GM20000 (cell line): ENCODE measurements around the gene C1QTNF9.
"Not testable (repeated sequence)": the region's sequence is repeated elsewhere in the genome, so short reads cannot be mapped to it uniquely, and the experiment has no call there.

Experiments used
- DNase-seq: peaks from one replicate; pipeline ENCODE4 v3.0.0; 2012; ENCODE audit warnings: low spot score
- TF ChIP-seq, protein P1 (sequence below): IDR thresholded peaks from 2 replicates; pipeline ENCODE4 v1.5.1; 2012; ENCODE audit warnings: mild to moderate bottlenecking, control low read depth; ENCODE audit errors: extremely low read depth, missing control alignments

C1QTNF9 gene

DNA sequence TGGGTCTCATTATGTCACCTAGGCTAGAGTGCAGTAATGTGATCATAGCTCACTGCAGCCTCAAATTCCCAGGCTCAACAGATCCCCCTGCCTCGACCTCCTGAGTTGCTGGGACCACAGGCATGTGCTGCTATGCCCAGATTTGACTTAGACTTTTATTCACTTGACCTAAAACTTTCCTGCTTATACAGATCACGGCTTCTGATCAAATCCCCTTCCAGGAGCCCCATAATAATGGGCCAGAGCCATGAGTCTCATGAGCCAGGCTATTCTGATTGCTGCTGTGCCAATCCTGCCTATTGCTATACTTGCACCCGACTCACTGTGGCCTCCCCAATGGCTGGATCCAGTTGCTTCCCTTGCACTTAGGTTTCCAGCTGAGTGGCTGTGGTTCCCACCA, 42.0 kb downstream of the C1QTNF9 start:
- DNase-seq = no peak
- TF ChIP-seq, protein P1, sequence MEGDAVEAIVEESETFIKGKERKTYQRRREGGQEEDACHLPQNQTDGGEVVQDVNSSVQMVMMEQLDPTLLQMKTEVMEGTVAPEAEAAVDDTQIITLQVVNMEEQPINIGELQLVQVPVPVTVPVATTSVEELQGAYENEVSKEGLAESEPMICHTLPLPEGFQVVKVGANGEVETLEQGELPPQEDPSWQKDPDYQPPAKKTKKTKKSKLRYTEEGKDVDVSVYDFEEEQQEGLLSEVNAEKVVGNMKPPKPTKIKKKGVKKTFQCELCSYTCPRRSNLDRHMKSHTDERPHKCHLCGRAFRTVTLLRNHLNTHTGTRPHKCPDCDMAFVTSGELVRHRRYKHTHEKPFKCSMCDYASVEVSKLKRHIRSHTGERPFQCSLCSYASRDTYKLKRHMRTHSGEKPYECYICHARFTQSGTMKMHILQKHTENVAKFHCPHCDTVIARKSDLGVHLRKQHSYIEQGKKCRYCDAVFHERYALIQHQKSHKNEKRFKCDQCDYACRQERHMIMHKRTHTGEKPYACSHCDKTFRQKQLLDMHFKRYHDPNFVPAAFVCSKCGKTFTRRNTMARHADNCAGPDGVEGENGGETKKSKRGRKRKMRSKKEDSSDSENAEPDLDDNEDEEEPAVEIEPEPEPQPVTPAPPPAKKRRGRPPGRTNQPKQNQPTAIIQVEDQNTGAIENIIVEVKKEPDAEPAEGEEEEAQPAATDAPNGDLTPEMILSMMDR = no peak

DNA sequence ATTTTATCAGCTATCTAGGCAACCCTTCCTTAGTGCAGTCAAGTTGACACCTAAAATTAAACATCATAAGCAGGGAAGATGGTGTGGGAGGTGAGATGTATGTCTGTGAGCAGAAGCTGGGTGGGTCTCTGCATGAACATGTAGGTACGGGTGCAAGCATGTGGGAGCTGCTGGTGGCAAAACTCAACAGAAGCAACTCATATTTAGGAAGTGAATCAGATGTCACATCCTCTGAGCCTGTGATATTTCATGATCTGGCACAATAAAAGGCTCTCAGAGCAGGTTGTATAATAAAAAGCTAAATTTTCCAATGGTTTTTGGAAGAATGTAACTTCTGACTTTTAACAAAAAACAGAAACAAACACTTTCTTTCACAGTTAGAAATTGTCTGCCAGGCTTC, 44.4 kb downstream of the C1QTNF9 start:
- TF ChIP-seq, protein P1 = no peak
- DNase-seq = no peak

DNA sequence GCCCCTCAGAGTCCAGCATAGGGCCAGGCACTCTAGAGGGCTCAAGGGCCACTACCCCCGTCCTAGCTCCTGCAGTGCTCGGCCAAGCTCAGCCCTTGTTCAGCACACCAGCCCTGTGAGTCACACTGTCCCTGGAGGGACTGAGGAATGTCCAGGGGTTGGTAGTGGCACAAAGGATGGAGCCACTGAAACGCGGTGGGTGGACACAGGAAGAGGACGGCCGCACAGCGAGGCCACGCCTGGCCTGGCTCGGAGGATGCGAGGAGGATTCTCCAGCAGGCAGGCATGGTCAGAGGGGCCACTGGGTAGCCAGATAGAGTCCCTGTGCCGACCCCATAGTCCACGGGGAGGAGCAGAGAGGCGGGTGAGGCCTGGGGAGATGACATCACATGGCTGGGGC, 45.7 kb downstream of the C1QTNF9 start:
- TF ChIP-seq, protein P1 = no peak
- no peak for DNase-seq

GRCh38 chr13:24356270-24356669, 46.9 kb downstream of the C1QTNF9 start:
- TF ChIP-seq, protein P1 = no peak
- no peak for DNase-seq

DNA sequence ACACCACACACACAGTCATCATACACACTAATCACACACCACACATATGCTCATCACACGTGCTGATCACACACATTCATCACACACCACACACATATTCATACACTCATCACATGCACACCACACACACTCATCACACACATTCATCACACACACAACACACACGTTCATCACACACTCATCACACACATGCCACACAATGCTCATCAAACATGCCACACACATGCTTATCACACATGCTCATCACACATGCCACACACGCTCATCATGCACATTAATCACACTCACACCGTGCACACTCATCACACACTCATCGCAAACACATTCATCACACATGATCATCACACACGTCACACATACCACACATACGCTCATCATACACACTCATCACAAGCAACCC, 47.5 kb downstream of the C1QTNF9 start:
- TF ChIP-seq, protein P1 = no peak
- no peak for DNase-seq

GRCh38 chr13:24357756-24358155, 48.4 kb downstream of the C1QTNF9 start:
- TF ChIP-seq, protein P1 = no peak
- DNase-seq = no peak

GRCh38 chr13:24358836-24359235, 49.5 kb downstream of the C1QTNF9 start:
- not testable (repeated sequence) for DNase-seq

- DNase-seq = not testable (repeated sequence)
Measured at GRCh38 chr13:24359252-24359651, 49.9 kb downstream of the C1QTNF9 start.

DNA sequence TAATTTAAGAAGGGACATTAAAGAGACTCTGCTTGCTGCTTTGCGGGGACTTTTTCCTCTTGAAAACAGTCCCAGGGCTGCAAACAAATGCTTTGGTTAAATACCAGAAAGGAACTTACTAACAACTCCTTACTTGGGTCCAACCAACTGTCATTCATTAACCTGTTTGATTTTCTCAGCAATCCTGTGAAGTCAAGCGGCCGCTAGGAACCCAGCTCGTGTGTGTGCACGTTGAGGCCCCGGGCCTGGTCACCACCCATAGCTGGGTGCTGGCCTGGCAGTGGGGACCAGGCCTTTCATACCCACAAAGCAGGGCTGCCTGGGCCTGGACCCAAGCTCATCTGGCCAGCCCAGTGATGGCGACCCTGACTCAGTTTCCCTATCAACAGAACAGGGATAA, 50.7 kb downstream of the C1QTNF9 start:
- TF ChIP-seq, protein P1 = no peak
- no peak for DNase-seq
